ENCODE results near the gene IL11.

Gene IL11

DNA sequence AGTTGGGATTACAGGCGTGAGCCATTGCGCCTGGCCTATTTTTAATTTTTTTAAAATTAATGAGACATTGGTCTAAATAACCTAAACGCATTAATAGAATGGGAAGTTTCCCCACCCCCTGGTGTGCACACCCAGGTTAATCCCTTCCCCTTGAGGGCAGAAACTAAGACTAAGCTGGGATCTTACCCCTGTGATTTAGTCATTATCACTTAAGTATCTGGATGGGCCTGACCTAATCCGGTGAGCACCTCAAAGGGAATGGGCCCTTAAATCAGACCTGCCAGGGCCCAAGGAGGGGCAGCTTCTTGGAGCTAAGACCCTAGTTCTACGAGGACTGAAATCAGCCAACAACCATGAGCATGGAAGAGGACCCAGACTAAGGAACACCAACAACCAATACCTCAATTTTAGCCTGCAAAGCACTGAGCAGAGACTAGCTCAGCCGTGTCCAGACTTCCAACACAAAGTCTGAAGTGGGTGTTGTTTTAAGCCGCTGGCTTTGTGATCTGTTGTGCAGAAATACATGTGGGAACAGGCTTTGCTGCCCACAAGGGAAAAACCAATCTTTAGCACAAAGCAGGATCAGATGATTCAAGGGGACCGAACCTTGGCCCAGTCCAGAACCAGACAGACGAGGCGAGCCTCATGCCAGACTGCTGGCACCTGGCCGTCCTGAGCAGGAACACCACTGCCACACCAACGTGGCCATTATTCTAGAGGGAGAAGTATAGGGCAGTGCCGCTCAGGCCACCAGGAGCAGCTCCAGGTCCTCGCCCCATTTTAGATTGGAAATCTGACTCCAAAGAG, 30.2 kb upstream of the IL11 start:
- peak; percentile 70 for DNase-seq (ENCODE audit: low read depth)
- H3K4me3 ChIP-seq (ENCODE audit: low read length), result no peak overlapping the region
- TF ChIP-seq, protein P1, sequence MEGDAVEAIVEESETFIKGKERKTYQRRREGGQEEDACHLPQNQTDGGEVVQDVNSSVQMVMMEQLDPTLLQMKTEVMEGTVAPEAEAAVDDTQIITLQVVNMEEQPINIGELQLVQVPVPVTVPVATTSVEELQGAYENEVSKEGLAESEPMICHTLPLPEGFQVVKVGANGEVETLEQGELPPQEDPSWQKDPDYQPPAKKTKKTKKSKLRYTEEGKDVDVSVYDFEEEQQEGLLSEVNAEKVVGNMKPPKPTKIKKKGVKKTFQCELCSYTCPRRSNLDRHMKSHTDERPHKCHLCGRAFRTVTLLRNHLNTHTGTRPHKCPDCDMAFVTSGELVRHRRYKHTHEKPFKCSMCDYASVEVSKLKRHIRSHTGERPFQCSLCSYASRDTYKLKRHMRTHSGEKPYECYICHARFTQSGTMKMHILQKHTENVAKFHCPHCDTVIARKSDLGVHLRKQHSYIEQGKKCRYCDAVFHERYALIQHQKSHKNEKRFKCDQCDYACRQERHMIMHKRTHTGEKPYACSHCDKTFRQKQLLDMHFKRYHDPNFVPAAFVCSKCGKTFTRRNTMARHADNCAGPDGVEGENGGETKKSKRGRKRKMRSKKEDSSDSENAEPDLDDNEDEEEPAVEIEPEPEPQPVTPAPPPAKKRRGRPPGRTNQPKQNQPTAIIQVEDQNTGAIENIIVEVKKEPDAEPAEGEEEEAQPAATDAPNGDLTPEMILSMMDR (IDR thresholded peaks at IDR 0.05; ENCODE audit: insufficient read depth, low read depth, low read length, missing control alignments), result no peak

DNA sequence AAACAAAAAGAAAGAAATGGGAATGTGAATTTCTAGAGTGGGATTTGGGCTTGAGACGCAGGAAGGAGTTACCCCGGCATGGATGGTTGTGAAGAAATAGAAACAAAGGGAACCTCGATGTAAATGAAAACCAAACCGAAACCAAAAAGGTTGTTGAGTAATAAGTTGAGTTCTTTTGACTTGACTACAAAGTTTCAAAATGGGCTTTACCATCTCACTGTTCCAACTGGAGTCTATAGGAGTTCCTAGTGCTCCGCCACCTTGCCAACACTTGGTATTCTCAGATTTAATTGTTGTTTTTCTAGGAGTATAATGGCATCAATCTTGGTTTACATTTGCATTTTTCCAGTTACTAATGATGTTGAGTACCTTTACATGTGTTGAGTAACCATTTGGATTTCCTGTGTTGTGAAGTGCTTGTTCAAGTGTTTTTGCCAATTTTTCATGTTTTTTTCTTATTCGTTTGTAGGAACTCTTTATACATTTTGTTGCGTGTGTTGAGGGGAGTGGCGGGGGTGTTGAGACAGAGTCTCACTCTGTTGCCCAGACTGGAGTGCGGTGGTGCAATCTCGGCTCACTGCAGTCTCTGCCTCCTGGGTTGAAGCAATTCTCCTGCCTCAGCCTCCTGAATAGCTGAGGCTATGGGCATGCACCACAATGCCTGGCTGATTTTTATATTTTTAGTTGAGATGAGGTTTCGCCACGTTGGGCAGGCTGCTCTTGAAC, 28.1 kb upstream of the IL11 start:
- TF ChIP-seq, protein P1 (IDR thresholded peaks at IDR 0.05; ENCODE audit: insufficient read depth, low read depth, low read length, missing control alignments), result no peak
- H3K4me3 ChIP-seq (ENCODE audit: low read length), result no peak overlapping the region
- no peak for DNase-seq (ENCODE audit: low read depth)

DNA sequence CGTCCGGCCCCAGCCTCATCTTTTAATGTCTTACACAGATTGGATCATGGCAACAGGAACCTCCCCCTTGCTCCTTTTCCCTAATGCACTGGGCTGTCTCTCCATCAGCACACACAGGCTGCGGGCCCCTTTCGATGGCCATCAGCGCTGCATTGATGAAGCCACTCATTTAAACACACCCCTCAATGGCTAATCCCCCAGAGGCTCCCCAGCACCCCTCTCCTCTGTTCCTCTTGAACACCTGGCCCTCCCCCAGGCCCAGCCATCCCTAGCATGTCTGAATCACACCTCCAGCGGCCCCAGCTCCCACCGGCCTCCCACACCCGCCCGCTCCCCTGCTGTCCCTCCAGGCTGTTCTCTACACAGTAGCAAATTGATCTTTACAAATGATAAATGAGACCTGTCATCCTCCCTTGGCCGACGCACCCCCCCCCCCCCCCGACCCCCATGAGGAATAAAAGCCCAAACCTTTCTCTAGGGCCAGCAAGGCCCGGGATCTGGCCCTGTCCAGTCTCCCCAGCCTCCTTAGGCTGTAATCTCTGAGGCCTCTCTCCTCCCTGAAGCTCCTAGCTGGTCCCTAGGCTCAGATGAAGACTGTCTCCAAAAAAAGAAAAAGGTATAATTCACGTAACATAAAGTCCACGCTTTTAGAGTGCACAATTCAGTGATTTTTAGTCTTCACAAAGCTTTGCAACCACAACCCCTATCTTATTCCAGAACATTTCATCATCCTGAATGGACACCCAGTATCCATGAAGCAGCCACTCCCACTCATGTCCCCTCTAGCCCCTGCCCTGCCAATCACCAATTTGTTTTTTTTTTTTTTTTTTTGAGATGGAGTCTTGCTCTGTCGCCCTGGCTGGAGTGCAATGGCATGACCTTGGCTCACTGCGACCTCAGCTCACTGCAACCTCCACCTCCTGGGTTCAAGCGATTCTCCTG, 22.8 kb upstream of the IL11 start:
- TF ChIP-seq, protein P1 (IDR thresholded peaks at IDR 0.05; ENCODE audit: insufficient read depth, low read depth, low read length, missing control alignments), result no peak
- no peak for DNase-seq (ENCODE audit: low read depth)
- H3K4me3 ChIP-seq (ENCODE audit: low read length), result no peak overlapping the region

DNA sequence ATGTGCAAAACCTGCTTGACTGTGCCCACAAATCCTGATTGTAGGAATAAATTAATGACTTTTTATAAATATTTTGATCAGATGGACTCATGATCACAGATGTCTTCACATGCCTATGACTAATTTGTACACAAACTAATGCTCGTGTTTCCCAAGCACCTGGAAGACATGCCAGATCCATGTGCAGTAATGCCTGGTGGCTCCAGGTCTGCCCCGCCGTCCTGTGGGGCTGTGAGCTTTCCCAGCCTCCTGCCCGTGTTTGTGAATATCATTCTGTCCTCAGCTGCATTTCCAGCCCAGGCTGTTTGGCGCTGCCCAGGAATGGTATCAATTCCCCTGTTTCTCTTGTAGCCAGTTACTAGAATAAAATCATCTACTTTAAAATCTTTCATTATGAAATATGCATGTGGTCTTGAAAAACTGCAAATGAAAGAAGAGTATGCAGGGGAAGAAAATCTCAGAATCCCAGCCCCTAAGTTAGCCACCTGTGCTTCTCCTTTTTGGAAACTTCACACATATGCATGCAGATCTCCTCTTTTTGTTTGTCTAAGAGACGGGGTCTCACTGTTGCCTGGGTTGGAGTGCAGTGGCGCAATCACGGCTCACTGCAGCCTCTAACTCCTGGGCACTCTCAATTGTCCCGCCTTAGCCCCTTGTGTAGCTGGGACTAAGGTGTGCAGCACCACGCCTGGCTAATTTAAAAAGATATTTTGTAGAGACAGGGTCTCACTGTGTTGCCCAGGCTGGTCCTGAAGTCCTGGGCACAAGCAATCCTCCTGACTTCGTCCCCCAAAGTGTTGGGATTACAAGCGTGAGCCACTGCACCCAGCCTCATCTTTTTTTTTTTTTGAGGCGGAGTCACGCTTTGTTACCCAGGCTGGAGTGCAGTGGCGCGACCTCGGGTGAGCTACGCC, 21.7 kb upstream of the IL11 start:
- TF ChIP-seq, protein P1 (IDR thresholded peaks at IDR 0.05; ENCODE audit: insufficient read depth, low read depth, low read length, missing control alignments), result no peak
- no peak overlapping the region for H3K4me3 ChIP-seq (ENCODE audit: low read length)
- peak; percentile 79 for DNase-seq (ENCODE audit: low read depth)

DNA sequence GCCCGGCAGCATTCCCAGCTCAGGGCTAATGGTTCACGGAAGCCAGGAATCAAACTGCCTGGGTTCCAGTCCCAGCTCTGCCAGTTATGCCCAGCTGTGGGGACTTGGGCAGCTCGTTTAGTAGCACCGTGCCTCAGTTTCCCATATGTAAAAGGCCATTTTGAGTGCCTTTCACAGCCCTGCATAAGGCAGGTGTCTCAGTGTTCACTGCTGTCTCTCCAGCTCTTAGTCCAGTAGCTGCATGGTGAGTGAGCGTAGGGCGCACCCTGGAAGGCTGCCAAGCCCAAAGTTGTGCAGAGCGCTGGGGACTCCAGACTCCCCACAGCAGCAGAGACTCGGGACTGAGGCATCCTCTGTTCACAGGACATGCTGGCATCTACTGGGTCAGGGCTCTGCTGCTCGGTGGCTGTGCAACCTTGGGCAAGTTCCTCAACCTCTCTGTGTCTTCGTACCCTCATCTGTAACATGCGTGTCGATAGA, 21.0 kb upstream of the IL11 start:
- H3K4me3 ChIP-seq (ENCODE audit: low read length), result no peak overlapping the region
- peak; percentile 44 for DNase-seq (ENCODE audit: low read depth)
- TF ChIP-seq, protein P1 (IDR thresholded peaks at IDR 0.05; ENCODE audit: insufficient read depth, low read depth, low read length, missing control alignments), result no peak

All from epithelial cell of esophagus (primary cell).